ENCODE results near the gene ADGRA1.

Gene ADGRA1

GRCh38 chr10:133130602-133131001 lies 42.9 kb downstream of the ADGRA1 start:
- H3K9me3 ChIP-seq (replicated peaks; ENCODE audit: insufficient read depth, low read length): no peaks in the 10 kb centered on the region
- H3F3A ChIP-seq (ENCODE audit: insufficient read depth, low read length): no peaks in the 10 kb centered on the region
- no peak overlapping the region for H3K9ac ChIP-seq (ENCODE audit: low read length)
- H4K20me1 ChIP-seq (ENCODE audit: insufficient read depth, low read length): no peaks in the 10 kb centered on the region
- DNase-seq: no peak
- no peak overlapping the region for H3K27ac ChIP-seq (ENCODE audit: low read length)
- no peak overlapping the region for H3K4me2 ChIP-seq (ENCODE audit: low read depth, low read length)
- no peak overlapping the region for H3K4me3 ChIP-seq (ENCODE audit: low read length)
- H3K4me1 ChIP-seq (ENCODE audit: low read length): no peaks in the 10 kb centered on the region
- no peak for TF ChIP-seq CTCF (IDR thresholded peaks at IDR 0.05; ENCODE audit: low read length)
- TF ChIP-seq EZH2 (optimal IDR thresholded peaks at IDR 0.05; ENCODE audit: low read depth, low read length): no peak
- TF ChIP-seq EZH2phosphoT487 (IDR thresholded peaks at IDR 0.05; ENCODE audit: low read length): no peak
- no peaks in the 10 kb centered on the region for H3K36me3 ChIP-seq (replicated peaks; ENCODE audit: insufficient read depth, low read length)
- no peaks in the 10 kb centered on the region for H3K79me2 ChIP-seq (ENCODE audit: low read length)
- H3K9me2 ChIP-seq (replicated peaks; ENCODE audit: insufficient read depth, low read length): no peaks in the 10 kb centered on the region
- H3K27me3 ChIP-seq (replicated peaks; ENCODE audit: insufficient read depth, low read length): peaks cover 13% of the 10 kb centered on the region
- H2AFZ ChIP-seq (ENCODE audit: low read length): no peak overlapping the region

GRCh38 chr10:133131053-133131452 lies 43.3 kb downstream of the ADGRA1 start:
- H3K4me1 ChIP-seq (ENCODE audit: low read length): no peaks in the 10 kb centered on the region
- H3K9me2 ChIP-seq (replicated peaks; ENCODE audit: insufficient read depth, low read length): no peaks in the 10 kb centered on the region
- no peaks in the 10 kb centered on the region for H3K36me3 ChIP-seq (replicated peaks; ENCODE audit: insufficient read depth, low read length)
- no peak overlapping the region for H3K4me3 ChIP-seq (ENCODE audit: low read length)
- no peak overlapping the region for H3K27ac ChIP-seq (ENCODE audit: low read length)
- H4K20me1 ChIP-seq (ENCODE audit: insufficient read depth, low read length): no peaks in the 10 kb centered on the region
- DNase-seq: no peak
- no peak overlapping the region for H3K4me2 ChIP-seq (ENCODE audit: low read depth, low read length)
- H3K27me3 ChIP-seq (replicated peaks; ENCODE audit: insufficient read depth, low read length): peaks cover 9% of the 10 kb centered on the region
- H2AFZ ChIP-seq (ENCODE audit: low read length): no peak overlapping the region
- no peak overlapping the region for H3K9ac ChIP-seq (ENCODE audit: low read length)
- H3F3A ChIP-seq (ENCODE audit: insufficient read depth, low read length): no peaks in the 10 kb centered on the region
- no peaks in the 10 kb centered on the region for H3K9me3 ChIP-seq (replicated peaks; ENCODE audit: insufficient read depth, low read length)
- no peaks in the 10 kb centered on the region for H3K79me2 ChIP-seq (ENCODE audit: low read length)
- TF ChIP-seq EZH2 (optimal IDR thresholded peaks at IDR 0.05; ENCODE audit: low read depth, low read length): no peak
- TF ChIP-seq CTCF (IDR thresholded peaks at IDR 0.05; ENCODE audit: low read length): no peak
- no peak for TF ChIP-seq EZH2phosphoT487 (IDR thresholded peaks at IDR 0.05; ENCODE audit: low read length)

GRCh38 chr10:133131734-133132472 lies 44.2 kb downstream of the ADGRA1 start:
- no peaks in the 10 kb centered on the region for H3F3A ChIP-seq (ENCODE audit: insufficient read depth, low read length)
- no peak overlapping the region for H3K4me2 ChIP-seq (ENCODE audit: low read depth, low read length)
- DNase-seq: no peak
- no peaks in the 10 kb centered on the region for H3K9me2 ChIP-seq (replicated peaks; ENCODE audit: insufficient read depth, low read length)
- no peaks in the 10 kb centered on the region for H3K4me1 ChIP-seq (ENCODE audit: low read length)
- H3K9ac ChIP-seq (ENCODE audit: low read length): no peak overlapping the region
- H3K27me3 ChIP-seq (replicated peaks; ENCODE audit: insufficient read depth, low read length): peaks cover 9% of the 10 kb centered on the region; the same call in 1 of the 2 replicates
- TF ChIP-seq EZH2phosphoT487 (IDR thresholded peaks at IDR 0.05; ENCODE audit: low read length) (no peak), EZH2 (optimal IDR thresholded peaks at IDR 0.05; ENCODE audit: low read depth, low read length) (no peak), CTCF (IDR thresholded peaks at IDR 0.05; ENCODE audit: low read length) (no peak)
- H3K79me2 ChIP-seq (ENCODE audit: low read length): no peaks in the 10 kb centered on the region
- H3K27ac ChIP-seq (ENCODE audit: low read length): no peak overlapping the region
- no peaks in the 10 kb centered on the region for H3K36me3 ChIP-seq (replicated peaks; ENCODE audit: insufficient read depth, low read length)
- H4K20me1 ChIP-seq (ENCODE audit: insufficient read depth, low read length): no peaks in the 10 kb centered on the region
- H2AFZ ChIP-seq (ENCODE audit: low read length): no peak overlapping the region
- no peak overlapping the region for H3K4me3 ChIP-seq (ENCODE audit: low read length)
- H3K9me3 ChIP-seq (replicated peaks; ENCODE audit: insufficient read depth, low read length): no peaks in the 10 kb centered on the region

All from MM.1S (cell line).